K562 (cell line): ENCODE data around the gene OR2A1. TPM values are rescaled to one million over a fixed set of nuclear protein-coding genes. Genes with fewer than 3 reads are reported as not detected.
"Not testable (repeated sequence)": the region's sequence is repeated elsewhere in the genome, so short reads cannot be mapped to it uniquely, and the experiment has no call there.

Source experiments
- ATAC-seq: fragments of 200-7000 bp; cut with Tn5 transposase; 3 replicates; pipeline ENCODE4 v1.9.1; 2020; ENCODE audit warnings: moderate library complexity
- BruUV-seq: library from RNA; stranded (reverse); fragments of 400-500 nt; replicated peaks from 2 replicates; lab custom pipeline; 2021; lab: Mats Ljungman, UMichigan
- CTCF ChIA-PET: fragments of 300-600 bp; formaldehyde crosslinking; extraction: SDS; loops from one replicate; lab custom pipeline; 2021; ENCODE audit warnings: low intra/inter-chr PET ratio; lab: Yijun Ruan, JAX
- POLR2A ChIA-PET: fragments of 300-600, 350-650 bp; sonication (Branson Sonifier 250); formaldehyde crosslinking; extraction: SDS; loops from one replicate; lab custom pipeline; 2021; ENCODE audit warnings: antibody characterized with exemption, inconsistent platforms; lab: Yijun Ruan, JAX
- DNase-seq, 4 experiments: peaks; one replicate each; pipeline versions ENCODE4 v3.0.0 to v3.0.0-alpha.2; 2011 to 2018; ENCODE audit warnings: low spot score in 3 of 4, mixed read lengths in 3 of 4; ENCODE audit errors: extremely low read depth in 1 of 4
- FAIRE-seq: peaks from 2 replicates; lab custom pipeline; 2011; peaks lifted over from hg19 to GRCh38; lab: Jason Lieb, UNC
- H2AFZ ChIP-seq: 2 replicates; pipeline ENCODE4 v1.6.0; 2011; ENCODE audit warnings: low read depth, low read length, control low read depth, inconsistent platforms
- H3K27ac ChIP-seq: fragments of 200-600 bp; 3 replicates; pipeline ENCODE4 v1.8.0; 2011; ENCODE audit warnings: low read depth, mild to moderate bottlenecking, control low read depth, inconsistent platforms, low read length, moderate library complexity, mixed read lengths; ENCODE audit errors: extremely low read depth
- H3K27me3 ChIP-seq, 2 experiments: fragments of 300-600 bp in 1 of 2; 2 replicates in 1 of 2; 3 replicates in 1 of 2; pipeline versions ENCODE4 v1.6.0 to v1.8.0; 2011; ENCODE audit warnings: inconsistent platforms in 2 of 2, low read length in 2 of 2, mild to moderate bottlenecking in 1 of 2, mixed read lengths in 1 of 2, moderate library complexity in 1 of 2; ENCODE audit not compliant: control insufficient read depth in 2 of 2, insufficient read depth in 2 of 2
- H3K36me3 ChIP-seq: fragments of 300-600 bp; 3 replicates; pipeline ENCODE4 v1.8.0; 2011; ENCODE audit warnings: mild to moderate bottlenecking, low read length, inconsistent platforms; ENCODE audit not compliant: control insufficient read depth, insufficient read depth
- H3K4me1 ChIP-seq, 2 experiments: fragments of 200-600 bp in 1 of 2; replicated peaks in 1 of 2; 2 replicates in 1 of 2; 3 replicates in 1 of 2; pipeline versions ENCODE4 v1.5.1 to v1.8.0; 2011; ENCODE audit warnings: inconsistent platforms in 2 of 2, low read length in 2 of 2, mild to moderate bottlenecking in 1 of 2, mixed read lengths in 1 of 2, moderate library complexity in 1 of 2; ENCODE audit not compliant: control insufficient read depth in 2 of 2, insufficient read depth in 2 of 2
- H3K4me2 ChIP-seq: 2 replicates; pipeline ENCODE4 v1.6.1; 2011; ENCODE audit warnings: low read length, control low read depth, inconsistent platforms, mixed read lengths; ENCODE audit not compliant: insufficient read depth
- H3K4me3 ChIP-seq: fragments of 200-600 bp; sonication (generic), shearing (Covaris generic); 2 replicates; pipeline ENCODE4 v1.5.1; 2016; ENCODE audit warnings: control low read depth, inconsistent platforms
- H3K79me2 ChIP-seq: fragments of 200-600 bp; 3 replicates; pipeline ENCODE4 v1.8.0; 2011; ENCODE audit warnings: low read length, inconsistent platforms; ENCODE audit not compliant: control insufficient read depth, insufficient read depth
- H3K9ac ChIP-seq, 2 experiments: 2 replicates each; pipeline versions ENCODE4 v1.6.0 to v1.6.1; 2011; ENCODE audit warnings: low read depth in 2 of 2, low read length in 2 of 2, control low read depth in 1 of 2, inconsistent platforms in 1 of 2, mild to moderate bottlenecking in 1 of 2, mixed read lengths in 1 of 2; ENCODE audit not compliant: insufficient read depth in 1 of 2
- H3K9me1 ChIP-seq: one replicate; pipeline ENCODE4 v1.6.0; 2011; ENCODE audit warnings: inconsistent platforms, mild to moderate bottlenecking, low read length, moderate library complexity; ENCODE audit not compliant: control insufficient read depth, insufficient read depth
- H3K9me3 ChIP-seq: replicated peaks from 2 replicates; pipeline ENCODE4 v1.5.1; 2011; ENCODE audit warnings: low read depth, low read length, inconsistent platforms; ENCODE audit not compliant: control insufficient read depth, insufficient read depth
- H4K20me1 ChIP-seq: replicated peaks from 2 replicates; pipeline ENCODE4 v1.6.1; 2011; ENCODE audit warnings: low read length, inconsistent platforms, mixed read lengths; ENCODE audit not compliant: control insufficient read depth, insufficient read depth
- WGBS: fragments of 100-300 bp; shearing (Covaris generic); methylation state at CpG from one replicate; pipeline ENCODE4 v1.1.6; 2016; ENCODE audit warnings: low coverage, mixed read lengths; ENCODE audit not compliant: insufficient coverage; ENCODE audit errors: missing lambda C conversion rate; 5-methylcytosine and 5-hydroxymethylcytosine counted together
- in situ Hi-C: fragments of 300-500 bp; cut with MboI; formaldehyde crosslinking; loops from 4 replicates; pipeline ENCODE4 v1.15.0; 2018; ENCODE audit warnings: inconsistent platforms, mixed read lengths
- intact Hi-C: fragments of 100-400 bp; cut with micrococcal nuclease; formaldehyde crosslinking; loops from 2 replicates; pipeline ENCODE4 v1.14.2; 2022
- polyA plus RNA-seq, 8 experiments: library from polyadenylated mRNA; depleted of rRNA in 4 of 8; stranded (reverse) in 5 of 8; unstranded in 3 of 8; fragments of >200 nt; fragmentation: Nextera tagmentation in 2 of 8; fragmentation: Illumina TruSeq in 1 of 8; extraction: Ambion mirVana in 2 of 8; extraction: Trizol in 1 of 8; gene quantifications; 2 replicates each; pipeline versions ENCODE4 v1.2.1 to v1.2.3, GENCODE V29; 2011 to 2014; ENCODE audit warnings: inconsistent platforms in 1 of 8, missing spikeins in 1 of 8
- total RNA-seq, 7 experiments: library from RNA; depleted of rRNA in 6 of 7; stranded (reverse); fragments of >200 nt in 6 of 7; fragmentation: Illumina TruSeq in 2 of 7; extraction: Trizol in 2 of 7; gene quantifications; 2 replicates each; pipeline versions ENCODE4 v1.2.1 to v1.2.3, GENCODE V29; 2011 to 2021; ENCODE audit warnings: low replicate concordance in 1 of 7

Gene OR2A1
- total and polyA plus RNA-seq, 9 of the 15 experiments (the other 6 are each of a cell fraction or from before 2014, with no cell fraction given) = not detected

- WGBS = no CpG with 5 or more reads among the region's 1 CpG
- ATAC-seq, H3K4me3 ChIP-seq, H3K36me3 ChIP-seq, CTCF ChIA-PET, H3K4me1 ChIP-seq, H2AFZ ChIP-seq, DNase-seq, intact Hi-C loops, H3K27me3 ChIP-seq, H4K20me1 ChIP-seq, H3K9me1 ChIP-seq, H3K79me2 ChIP-seq, H3K4me2 ChIP-seq, POLR2A ChIA-PET, H3K9me3 ChIP-seq, H3K9ac ChIP-seq, FAIRE-seq, BruUV-seq, H3K27ac ChIP-seq: not testable (repeated sequence)
- in situ Hi-C loops = loop anchor here (25.0 kb wide), 1 partner anchor 186 kb away; no protein-coding TSS in a partner anchor
These were observed 36.4 kb downstream of the OR2A1 start for GRCh38 chr7:144348625-144349024.

- POLR2A ChIA-PET, H3K9me3 ChIP-seq, H3K36me3 ChIP-seq, BruUV-seq, H3K79me2 ChIP-seq, H3K9ac ChIP-seq, H3K4me3 ChIP-seq, H3K9me1 ChIP-seq, FAIRE-seq, H3K27ac ChIP-seq, H3K4me1 ChIP-seq, H4K20me1 ChIP-seq, ATAC-seq, H3K27me3 ChIP-seq, intact Hi-C loops, H3K4me2 ChIP-seq, CTCF ChIA-PET, H2AFZ ChIP-seq, DNase-seq: not testable (repeated sequence)
- WGBS = 0% methylated on average over 2 of the region's 3 CpGs
- in situ Hi-C loops = loop anchor here (5.0 kb wide), 1 partner anchor 154 kb away; the partner anchor contains the start of gene ARHGEF35
These were observed 39.4 kb downstream of the OR2A1 start for GRCh38 chr7:144351667-144352066.

- H3K9me3 ChIP-seq, H3K4me2 ChIP-seq, POLR2A ChIA-PET, H2AFZ ChIP-seq, H3K9ac ChIP-seq, H3K9me1 ChIP-seq, H3K4me3 ChIP-seq, DNase-seq, intact Hi-C loops, H3K4me1 ChIP-seq, FAIRE-seq, CTCF ChIA-PET, in situ Hi-C loops, H3K79me2 ChIP-seq, H3K27me3 ChIP-seq, BruUV-seq, H3K27ac ChIP-seq, H3K36me3 ChIP-seq, H4K20me1 ChIP-seq: not testable (repeated sequence)
- ATAC-seq = peak; percentile 62
- WGBS = no CpG with 5 or more reads among the region's 50 CpGs
These were observed 43.1 kb downstream of the OR2A1 start, which contains the start of gene ARHGEF5 for GRCh38 chr7:144355176-144355822. ARHGEF5 (plus strand) TSS chr7:144355402; CDS start chr7:144362670, 7,268 bp downstream.

DNA sequence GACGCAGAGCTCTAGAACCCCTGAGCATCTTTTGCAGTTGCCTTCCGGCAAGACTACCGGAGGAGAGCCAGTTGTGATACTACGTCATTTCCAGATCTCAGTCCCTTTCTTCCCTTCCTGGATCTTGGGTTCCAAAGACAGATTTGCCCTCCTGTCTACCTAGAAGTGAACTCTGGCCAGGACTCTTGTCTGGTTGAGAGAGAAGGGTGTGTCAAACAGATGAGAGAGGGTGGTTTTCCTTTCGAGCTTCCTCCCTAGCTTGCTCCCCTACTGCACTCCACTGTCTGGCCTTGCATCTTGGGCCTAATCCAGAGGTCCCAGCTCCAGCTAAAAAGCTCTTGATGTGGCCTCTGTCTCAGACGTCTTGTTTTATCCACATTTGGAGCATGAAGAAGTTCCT, 44.0 kb downstream of the OR2A1 start:
- WGBS = no CpG with 5 or more reads among the region's 6 CpGs
- POLR2A ChIA-PET = not testable (repeated sequence)

More for the DNA sequence above, 44.0 kb downstream of the OR2A1 start:
- H3K4me3 ChIP-seq, DNase-seq, in situ Hi-C loops, H3K9me1 ChIP-seq, H3K4me2 ChIP-seq, H3K9me3 ChIP-seq, CTCF ChIA-PET, ATAC-seq, intact Hi-C loops, H3K27ac ChIP-seq, H3K9ac ChIP-seq, H3K27me3 ChIP-seq, FAIRE-seq, H3K4me1 ChIP-seq, H3K79me2 ChIP-seq, H3K36me3 ChIP-seq, H4K20me1 ChIP-seq, BruUV-seq, H2AFZ ChIP-seq: not testable (repeated sequence)
